Prostate gland (tissue), 2 donors: ENCODE data around the gene RPL39L.

ENCODE experiments used
- POLR2A ChIP-seq: fragments of 450-650 bp; IDR thresholded peaks from one replicate; pipeline ENCODE4 v1.6.1; 2016; ENCODE audit warnings: antibody characterized with exemption, mild to moderate bottlenecking
- POLR2AphosphoS5 ChIP-seq: sonication (generic); formaldehyde crosslinking; IDR thresholded peaks from one replicate; pipeline ENCODE4 v1.6.1; 2017; ENCODE audit warnings: antibody characterized with exemption
- TF ChIP-seq, protein P1 (sequence below), 4 experiments: fragments of 200-600 bp in 2 of 4; fragments of 450-650 bp in 2 of 4; sonication (generic) in 2 of 4; IDR thresholded peaks; 1 replicate in 3 of 4; 2 replicates in 1 of 4; pipeline ENCODE4 v1.5.1; 2016 to 2019; ENCODE audit warnings: antibody characterized with exemption in 4 of 4, mild to moderate bottlenecking in 2 of 4, moderate library complexity in 2 of 4

DNA sequence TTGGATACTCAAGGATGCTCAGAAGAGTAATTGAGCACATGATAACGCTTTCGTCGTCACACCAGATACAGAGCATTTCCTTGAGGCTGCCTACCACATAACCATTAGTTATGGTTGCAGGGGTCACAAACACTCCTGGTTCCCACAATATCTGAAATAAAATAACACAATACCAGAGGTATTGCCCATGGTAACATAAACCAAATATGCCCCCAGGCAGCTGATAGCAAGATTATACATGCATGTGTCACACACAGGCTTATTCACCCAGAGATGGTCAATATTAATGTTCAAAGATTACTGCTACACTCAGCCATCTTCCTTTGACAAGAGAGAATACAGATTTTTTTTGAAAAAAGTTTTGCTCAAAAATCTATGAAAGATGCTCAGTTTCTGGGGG lies 7.3 kb downstream of the RPL39L start:
- TF ChIP-seq, protein P1, sequence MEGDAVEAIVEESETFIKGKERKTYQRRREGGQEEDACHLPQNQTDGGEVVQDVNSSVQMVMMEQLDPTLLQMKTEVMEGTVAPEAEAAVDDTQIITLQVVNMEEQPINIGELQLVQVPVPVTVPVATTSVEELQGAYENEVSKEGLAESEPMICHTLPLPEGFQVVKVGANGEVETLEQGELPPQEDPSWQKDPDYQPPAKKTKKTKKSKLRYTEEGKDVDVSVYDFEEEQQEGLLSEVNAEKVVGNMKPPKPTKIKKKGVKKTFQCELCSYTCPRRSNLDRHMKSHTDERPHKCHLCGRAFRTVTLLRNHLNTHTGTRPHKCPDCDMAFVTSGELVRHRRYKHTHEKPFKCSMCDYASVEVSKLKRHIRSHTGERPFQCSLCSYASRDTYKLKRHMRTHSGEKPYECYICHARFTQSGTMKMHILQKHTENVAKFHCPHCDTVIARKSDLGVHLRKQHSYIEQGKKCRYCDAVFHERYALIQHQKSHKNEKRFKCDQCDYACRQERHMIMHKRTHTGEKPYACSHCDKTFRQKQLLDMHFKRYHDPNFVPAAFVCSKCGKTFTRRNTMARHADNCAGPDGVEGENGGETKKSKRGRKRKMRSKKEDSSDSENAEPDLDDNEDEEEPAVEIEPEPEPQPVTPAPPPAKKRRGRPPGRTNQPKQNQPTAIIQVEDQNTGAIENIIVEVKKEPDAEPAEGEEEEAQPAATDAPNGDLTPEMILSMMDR (IDR thresholded peaks at IDR 0.05): no peak
- TF ChIP-seq POLR2A (no peak), POLR2AphosphoS5 (no peak)
